ENCODE data around the gene SLC27A5.
A peak's percentile ranks its signal among the peaks of the same experiment; 100 is the strongest.
"Not testable (repeated sequence)": the region's sequence is repeated elsewhere in the genome, so short reads cannot be mapped to it uniquely, and the experiment has no call there.

The SLC27A5 gene

GRCh38 chr19:58466760-58467589 is 44.8 kb downstream of the SLC27A5 start, which contains the start of gene ZNF324:
ZNF324 (plus strand) TSS chr19:58467080; CDS start chr19:58469186, 2,106 bp downstream.
- DNase-seq = peak; percentile 98 to 99

- no peak for DNase-seq
These were observed 45.6 kb downstream of the SLC27A5 start for GRCh38 chr19:58466089-58466759.

GRCh38 chr19:58460039-58460438 is 51.8 kb downstream of the SLC27A5 start:
- DNase-seq = no peak

GRCh38 chr19:58456111-58456510 is 55.7 kb downstream of the SLC27A5 start:
- no peak for DNase-seq

GRCh38 chr19:58455306-58455705 is 56.5 kb downstream of the SLC27A5 start:
- no peak for DNase-seq

GRCh38 chr19:58453743-58454142 is 58.0 kb downstream of the SLC27A5 start:
- no peak for DNase-seq

- DNase-seq = peak; percentile 97
These were observed 60.3 kb downstream of the SLC27A5 start, which contains the start of gene ZNF324B for GRCh38 chr19:58451358-58452101. ZNF324B (plus strand) TSS chr19:58451622; CDS start chr19:58453702, 2,080 bp downstream.

- DNase-seq = no peak
These were observed 60.9 kb downstream of the SLC27A5 start for GRCh38 chr19:58450856-58451357.

GRCh38 chr19:58449980-58450379 is 61.8 kb downstream of the SLC27A5 start:
- not testable (repeated sequence) for DNase-seq

- not testable (repeated sequence) for DNase-seq
These were observed 62.9 kb downstream of the SLC27A5 start for GRCh38 chr19:58448860-58449259.

Data from stimulated activated CD4-positive, alpha-beta T cell treated with anti-CD3 and anti-CD28 coated beads, Interleukin-2, amount 100 ng/mL, for 24 hours (primary cell).